Kidney (tissue), 14 donors: ENCODE measurements around the gene TUBB4A. TPM values are rescaled to one million over a fixed set of nuclear protein-coding genes. Genes with fewer than 3 reads are reported as not detected.

Source experiments
- DNase-seq, 5 donors: peaks; one replicate each; pipeline ENCODE4 v3.0.0-alpha.2; 2013 to 2020
- FAIRE-seq: peaks from 2 replicates; lab custom pipeline; 2012; peaks lifted over from hg19 to GRCh38; lab: Jason Lieb, UNC
- H3K27ac ChIP-seq, 2 donors: one replicate each; pipeline ENCODE4 v1.7.0; 2013; ENCODE audit warnings: low read depth in 2 of 2, low read length in 2 of 2, inconsistent platforms in 1 of 2
- H3K27me3 ChIP-seq: one replicate; pipeline ENCODE4 v1.7.1; 2013; ENCODE audit warnings: low read length, inconsistent platforms; ENCODE audit not compliant: control insufficient read depth, insufficient read depth
- H3K36me3 ChIP-seq, 3 donors: one replicate each; pipeline versions ENCODE4 v1.7.0 to v1.7.1; 2013; ENCODE audit warnings: low read length in 3 of 3, control low read depth in 1 of 3, inconsistent platforms in 1 of 3; ENCODE audit not compliant: insufficient read depth in 3 of 3, control insufficient read depth in 2 of 3
- H3K4me1 ChIP-seq, 3 donors: one replicate each; pipeline versions ENCODE4 v1.7.0 to v1.7.1; 2013; ENCODE audit warnings: low read length in 3 of 3, inconsistent platforms in 1 of 3, low read depth in 1 of 3; ENCODE audit not compliant: control insufficient read depth in 2 of 3, insufficient read depth in 2 of 3
- H3K4me3 ChIP-seq, 3 donors: one replicate each; pipeline versions ENCODE4 v1.7.0 to v1.8.1; 2013; ENCODE audit warnings: low read length in 3 of 3, control low read depth in 1 of 3, inconsistent platforms in 1 of 3
- H3K9ac ChIP-seq, 3 donors: one replicate each; pipeline versions ENCODE4 v1.7.0 to v1.7.1; 2013; ENCODE audit warnings: low read length in 3 of 3, control low read depth in 1 of 3, inconsistent platforms in 1 of 3
- H3K9me3 ChIP-seq, 3 donors: one replicate each; pipeline versions ENCODE4 v1.7.0 to v1.7.1; 2013; ENCODE audit warnings: low read length in 3 of 3, control low read depth in 1 of 3, inconsistent platforms in 1 of 3; ENCODE audit not compliant: control insufficient read depth in 2 of 3, insufficient read depth in 1 of 3
- CTCF ChIP-seq: IDR thresholded peaks from 3 replicates; pipeline ENCODE4 v1.5.1; 2012; ENCODE audit warnings: mild to moderate bottlenecking, moderate library complexity, borderline replicate concordance; ENCODE audit not compliant: insufficient read depth; ENCODE audit errors: extremely low read depth
- intact Hi-C: fragments of 100-400 bp; cut with DNase I; formaldehyde crosslinking; loops from one replicate; pipeline ENCODE4 v1.11.1; 2022
- polyA plus RNA-seq: library from polyadenylated mRNA; stranded (reverse); fragments of 350-450 nt; fragmentation: Illumina TruSeq; extraction: RNeasy Lipid Tissue Mini Kit (QIAGEN cat#74804); gene quantifications from one replicate; pipeline ENCODE4 v1.2.3, GENCODE V29; 2014; ENCODE audit warnings: low read depth, low replicate concordance; ENCODE audit not compliant: insufficient read depth
- total RNA-seq: library from RNA; stranded (reverse); fragmentation: NEBNext Ultra II Directional; extraction: Animal tissue kit (Norgen Biotek cat#: 25700); gene quantifications from one replicate; pipeline ENCODE4 v1.2.1, GENCODE V29; 2021
- donor health status: control.
- donor health status: control.
- donor health status: control.
- donor health status: control.
- donor health status: control.
- donor health status: DM: yes; HTN: yes; CAD: no.
- donor health status: Normal renal cell carcinoma (clear cell type).

Gene TUBB4A
- total and polyA plus RNA-seq, 2 donors from 2014 or later, result 4.4 to 11.3 TPM

GRCh38 chr19:6478815-6479214, 23.3 kb downstream of the TUBB4A start:
- intact Hi-C loops, result no loop called here
- FAIRE-seq, result no peak
- no peak overlapping the region for H3K4me3 ChIP-seq
- H3K27me3 ChIP-seq, result peaks cover 2% of the 10 kb centered on the region
- no peak overlapping the region for H3K9ac ChIP-seq
- H3K9me3 ChIP-seq, result no peaks in the 10 kb centered on the region
- TF ChIP-seq CTCF, result no peak
- H3K36me3 ChIP-seq, result no peaks in the 10 kb centered on the region
- peaks cover 0 to 4% (median 0%) of the 10 kb centered on the region in 3 donors for H3K4me1 ChIP-seq
- DNase-seq, result no peak
- no peak overlapping the region for H3K27ac ChIP-seq

GRCh38 chr19:6476896-6477431, 25.1 kb downstream of the TUBB4A start:
- intact Hi-C loops, result no loop called here

GRCh38 chr19:6476155-6476895, 25.8 kb downstream of the TUBB4A start:
- Histone ChIP-seq H3K4me1 (peaks cover 0 to 4% (median 0%) of the 10 kb centered on the region in 3 donors), H3K9me3 (no peaks in the 10 kb centered on the region), H3K27me3 (peaks cover 2% of the 10 kb centered on the region), H3K4me3 (peak overlapping the region; percentile 20 to 52 (median 47)), H3K27ac (no peak overlapping the region), H3K36me3 (no peaks in the 10 kb centered on the region), H3K9ac (no peak overlapping the region)
- intact Hi-C loops, result no loop called here
- FAIRE-seq, result no peak
- peak; percentile 87 to 98 (median 94) for DNase-seq
- TF ChIP-seq CTCF, result no peak

More at GRCh38 chr19:6476896-6477431, 25.1 kb downstream of the TUBB4A start:
- peaks cover 0 to 4% (median 0%) of the 10 kb centered on the region in 3 donors for H3K4me1 ChIP-seq
- DNase-seq, result no peak
- no peaks in the 10 kb centered on the region for H3K36me3 ChIP-seq
- H3K27me3 ChIP-seq, result peaks cover 2% of the 10 kb centered on the region
- H3K9ac ChIP-seq, result no peak overlapping the region
- no peaks in the 10 kb centered on the region for H3K9me3 ChIP-seq
- no peak for TF ChIP-seq CTCF
- no peak overlapping the region for H3K4me3 ChIP-seq
- no peak overlapping the region for H3K27ac ChIP-seq
- FAIRE-seq, result no peak
